Kidney (tissue), 14 donors: ENCODE measurements around the gene RNH1. TPM values are rescaled to one million over a fixed set of nuclear protein-coding genes. Genes with fewer than 3 reads are reported as not detected.

ENCODE experiments used
- DNase-seq, 5 donors: peaks; one replicate each; pipeline ENCODE4 v3.0.0-alpha.2; 2013 to 2020
- FAIRE-seq: peaks from 2 replicates; lab custom pipeline; 2012; peaks lifted over from hg19 to GRCh38; lab: Jason Lieb, UNC
- H3K27ac ChIP-seq, 2 donors: one replicate each; pipeline ENCODE4 v1.7.0; 2013; ENCODE audit warnings: low read depth in 2 of 2, low read length in 2 of 2, inconsistent platforms in 1 of 2
- H3K27me3 ChIP-seq: one replicate; pipeline ENCODE4 v1.7.1; 2013; ENCODE audit warnings: low read length, inconsistent platforms; ENCODE audit not compliant: control insufficient read depth, insufficient read depth
- H3K36me3 ChIP-seq, 3 donors: one replicate each; pipeline versions ENCODE4 v1.7.0 to v1.7.1; 2013; ENCODE audit warnings: low read length in 3 of 3, control low read depth in 1 of 3, inconsistent platforms in 1 of 3; ENCODE audit not compliant: insufficient read depth in 3 of 3, control insufficient read depth in 2 of 3
- H3K4me1 ChIP-seq, 3 donors: one replicate each; pipeline versions ENCODE4 v1.7.0 to v1.7.1; 2013; ENCODE audit warnings: low read length in 3 of 3, inconsistent platforms in 1 of 3, low read depth in 1 of 3; ENCODE audit not compliant: control insufficient read depth in 2 of 3, insufficient read depth in 2 of 3
- H3K4me3 ChIP-seq, 3 donors: one replicate each; pipeline versions ENCODE4 v1.7.0 to v1.8.1; 2013; ENCODE audit warnings: low read length in 3 of 3, control low read depth in 1 of 3, inconsistent platforms in 1 of 3
- H3K9ac ChIP-seq, 3 donors: one replicate each; pipeline versions ENCODE4 v1.7.0 to v1.7.1; 2013; ENCODE audit warnings: low read length in 3 of 3, control low read depth in 1 of 3, inconsistent platforms in 1 of 3
- H3K9me3 ChIP-seq, 3 donors: one replicate each; pipeline versions ENCODE4 v1.7.0 to v1.7.1; 2013; ENCODE audit warnings: low read length in 3 of 3, control low read depth in 1 of 3, inconsistent platforms in 1 of 3; ENCODE audit not compliant: control insufficient read depth in 2 of 3, insufficient read depth in 1 of 3
- CTCF ChIP-seq: IDR thresholded peaks from 3 replicates; pipeline ENCODE4 v1.5.1; 2012; ENCODE audit warnings: mild to moderate bottlenecking, moderate library complexity, borderline replicate concordance; ENCODE audit not compliant: insufficient read depth; ENCODE audit errors: extremely low read depth
- intact Hi-C: fragments of 100-400 bp; cut with DNase I; formaldehyde crosslinking; loops from one replicate; pipeline ENCODE4 v1.11.1; 2022
- polyA plus RNA-seq: library from polyadenylated mRNA; stranded (reverse); fragments of 350-450 nt; fragmentation: Illumina TruSeq; extraction: RNeasy Lipid Tissue Mini Kit (QIAGEN cat#74804); gene quantifications from one replicate; pipeline ENCODE4 v1.2.3, GENCODE V29; 2014; ENCODE audit warnings: low read depth, low replicate concordance; ENCODE audit not compliant: insufficient read depth
- total RNA-seq: library from RNA; stranded (reverse); fragmentation: NEBNext Ultra II Directional; extraction: Animal tissue kit (Norgen Biotek cat#: 25700); gene quantifications from one replicate; pipeline ENCODE4 v1.2.1, GENCODE V29; 2021
- donor health status: control.
- donor health status: control.
- donor health status: control.
- donor health status: control.
- donor health status: control.
- donor health status: DM: yes; HTN: yes; CAD: no.
- donor health status: Normal renal cell carcinoma (clear cell type).

Gene RNH1
- total and polyA plus RNA-seq, 2 donors from 2014 or later = 171 to 191 TPM

- DNase-seq (no peak), FAIRE-seq (no peak)
- H3K27me3 ChIP-seq = no peaks in the 10 kb centered on the region
- no peaks in the 10 kb centered on the region for H3K9me3 ChIP-seq
- H3K4me1 ChIP-seq = no peaks in the 10 kb centered on the region
- H3K9ac ChIP-seq = no peak overlapping the region
- no peak overlapping the region for H3K4me3 ChIP-seq
- H3K36me3 ChIP-seq = no peaks in the 10 kb centered on the region
- no peak for TF ChIP-seq CTCF
- no peak overlapping the region for H3K27ac ChIP-seq
- intact Hi-C loops = no loop called here
Observed at GRCh38 chr11:545171-545570, 38.1 kb upstream of the RNH1 start.

- no peak for TF ChIP-seq CTCF
- Histone ChIP-seq H3K9me3 (no peaks in the 10 kb centered on the region), H3K27ac (no peak overlapping the region), H3K27me3 (no peaks in the 10 kb centered on the region), H3K9ac (no peak overlapping the region), H3K4me3 (no peak overlapping the region), H3K4me1 (no peaks in the 10 kb centered on the region), H3K36me3 (no peaks in the 10 kb centered on the region)
- intact Hi-C loops = no loop called here
- FAIRE-seq = no peak
- DNase-seq = peak in 1 of 5 donors; percentile 48
Observed at GRCh38 chr11:544817-545166, 37.8 kb upstream of the RNH1 start.

- DNase-seq (no peak), FAIRE-seq (no peak)
- Histone ChIP-seq H3K9me3 (no peaks in the 10 kb centered on the region), H3K9ac (no peak overlapping the region), H3K36me3 (no peaks in the 10 kb centered on the region), H3K4me3 (no peak overlapping the region), H3K4me1 (peaks cover 0 to 11% (median 0%) of the 10 kb centered on the region in 3 donors), H3K27me3 (no peaks in the 10 kb centered on the region), H3K27ac (no peak overlapping the region)
- no peak for TF ChIP-seq CTCF
- intact Hi-C loops = no loop called here
Observed at GRCh38 chr11:541433-541885, 34.4 kb upstream of the RNH1 start.
